ENCODE data around the gene KRT86. TPM values are rescaled to one million over a fixed set of nuclear protein-coding genes. Genes with fewer than 3 reads are reported as not detected.

KRT86 gene
- 0.29 TPM for polyA plus RNA-seq (2013, experiment 1 of 2; ENCODE audit: insufficient read length)
- polyA plus RNA-seq (2013, experiment 2 of 2; ENCODE audit: insufficient read length), result not detected

- DNase-seq, result no peak
These were observed at the start of gene KRT86 for GRCh38 chr12:52274521-52275120. KRT86 (plus strand) TSS chr12:52274645; CDS start chr12:52301917, 27,272 bp downstream.

DNA sequence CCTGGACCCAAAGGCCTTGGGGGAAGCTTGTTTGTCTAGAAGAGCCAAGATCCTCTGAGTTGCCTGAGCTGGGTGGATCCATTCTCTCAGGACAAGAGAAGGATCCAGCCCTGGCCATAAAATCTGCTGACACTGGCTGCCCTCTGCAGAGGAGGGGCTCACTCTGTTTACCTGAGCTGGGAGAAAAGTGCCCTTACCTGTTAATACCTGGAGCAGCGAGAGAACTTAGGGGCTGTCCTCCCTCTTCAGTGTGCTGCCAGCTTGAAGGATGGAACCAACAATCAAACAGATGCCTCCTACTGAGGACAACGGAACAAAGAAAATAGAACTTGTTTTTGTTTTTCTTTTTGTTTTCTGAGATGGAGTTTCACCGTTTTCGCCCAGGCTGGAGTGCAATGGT lies 48.7 kb upstream of the KRT86 start:
- DNase-seq, result no peak

DNA sequence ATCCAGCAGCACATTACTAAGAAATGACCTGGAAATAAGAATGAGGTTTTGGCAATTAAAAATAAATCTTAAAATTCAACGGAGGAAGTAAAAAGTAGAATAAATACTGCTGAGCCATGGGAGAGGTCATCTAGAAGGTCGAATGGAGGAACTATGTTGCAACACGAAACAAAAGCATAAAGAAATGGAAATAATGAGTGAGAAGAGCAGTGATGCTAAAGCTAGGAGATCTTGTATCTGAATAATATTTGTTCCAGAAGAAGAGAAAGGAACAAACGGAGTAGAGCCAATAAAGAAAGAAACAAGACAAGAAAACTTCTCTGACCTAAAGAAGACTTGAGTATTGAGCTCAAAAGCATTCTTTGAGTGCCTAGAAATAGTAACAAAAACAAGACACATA lies 48.0 kb upstream of the KRT86 start:
- DNase-seq, result no peak

GRCh38 chr12:52227606-52228166 lies 46.8 kb upstream of the KRT86 start:
- no peak for DNase-seq

DNA sequence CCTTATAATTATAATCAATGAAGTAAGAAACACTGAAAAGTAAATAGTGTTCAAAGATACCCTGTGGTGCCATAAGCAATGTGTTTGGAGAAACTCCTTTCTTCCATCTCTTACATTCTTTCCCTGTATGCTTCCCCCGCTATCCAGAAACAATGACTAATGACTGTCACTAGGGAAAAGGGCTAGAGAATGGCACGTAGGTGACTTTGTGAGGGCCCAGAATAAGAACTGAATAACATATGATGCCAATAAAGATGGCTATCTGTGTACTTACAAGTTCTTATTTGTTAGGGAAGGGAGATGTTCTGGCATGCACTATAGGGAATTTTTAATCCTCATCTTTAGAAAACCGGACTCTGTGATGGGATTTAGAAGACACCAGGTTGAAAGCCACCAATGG lies 46.1 kb upstream of the KRT86 start:
- peak; percentile 75 for DNase-seq

DNA sequence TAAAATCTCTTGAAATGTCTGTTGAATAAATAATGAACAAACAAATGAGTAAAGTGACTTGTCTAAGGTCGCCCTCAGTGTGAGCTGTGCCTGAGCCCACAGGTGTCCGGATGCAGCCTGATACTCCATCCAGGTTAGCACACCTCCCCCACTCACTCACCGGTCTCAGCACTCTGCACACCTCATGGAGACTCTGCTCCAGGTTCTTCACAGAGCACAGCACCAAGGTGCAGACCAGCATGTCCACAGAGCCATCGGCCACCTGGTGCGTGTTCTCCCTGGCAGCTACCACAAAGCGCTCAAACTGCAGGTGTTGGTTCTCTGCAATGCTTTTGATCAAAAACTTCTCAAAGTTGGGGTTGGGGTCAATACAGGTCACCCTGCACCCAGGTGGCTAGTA lies 45.5 kb upstream of the KRT86 start:
- DNase-seq, result no peak

- no peak for DNase-seq
These were observed 44.6 kb upstream of the KRT86 start for GRCh38 chr12:52229836-52230343.

GRCh38 chr12:52230364-52231281 lies 43.8 kb upstream of the KRT86 start:
- peak; percentile 94 for DNase-seq

GRCh38 chr12:52231305-52232202 lies 42.9 kb upstream of the KRT86 start:
- no peak for DNase-seq

GRCh38 chr12:52232203-52232673 lies 42.2 kb upstream of the KRT86 start:
- DNase-seq, result no peak

DNA sequence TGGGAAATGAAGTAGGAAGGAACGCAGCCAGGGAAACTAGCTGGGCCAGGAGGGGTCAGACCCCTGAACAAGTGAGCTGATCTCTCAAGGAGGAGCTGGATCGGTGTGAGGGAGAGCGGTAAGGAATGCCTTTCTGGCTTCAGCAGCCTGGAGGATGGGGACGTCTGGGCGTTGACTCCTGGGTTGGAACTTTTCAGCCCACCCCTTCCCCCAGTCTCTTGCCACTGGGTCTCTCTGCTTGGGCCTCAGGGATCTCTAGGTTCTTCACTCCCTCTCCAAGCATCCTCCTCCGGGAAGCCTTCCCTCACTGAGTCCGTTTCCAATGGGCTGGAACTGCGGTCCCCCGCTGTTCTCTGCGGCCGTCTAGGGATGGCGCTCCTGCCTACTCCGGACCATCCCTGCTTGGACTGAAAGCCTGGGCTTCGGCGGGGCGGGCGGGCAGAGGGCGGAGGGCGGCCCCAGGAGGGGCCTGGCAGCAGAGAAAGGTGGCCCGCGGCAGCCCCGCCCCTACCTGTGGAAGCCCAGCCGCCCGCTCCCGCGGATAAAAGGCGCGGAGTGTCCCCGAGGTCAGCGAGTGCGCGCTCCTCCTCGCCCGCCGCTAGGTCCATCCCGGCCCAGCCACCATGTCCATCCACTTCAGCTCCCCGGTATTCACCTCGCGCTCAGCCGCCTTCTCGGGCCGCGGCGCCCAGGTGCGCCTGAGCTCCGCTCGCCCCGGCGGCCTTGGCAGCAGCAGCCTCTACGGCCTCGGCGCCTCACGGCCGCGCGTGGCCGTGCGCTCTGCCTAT lies 41.6 kb upstream of the KRT86 start, which contains the start of gene KRT7:
Gene KRT7 (plus strand): TSS at position 570 of the 788 bp plus-strand sequence. CDS start 54 bp downstream, at position 624.
- peak; percentile 76 for DNase-seq

DNA sequence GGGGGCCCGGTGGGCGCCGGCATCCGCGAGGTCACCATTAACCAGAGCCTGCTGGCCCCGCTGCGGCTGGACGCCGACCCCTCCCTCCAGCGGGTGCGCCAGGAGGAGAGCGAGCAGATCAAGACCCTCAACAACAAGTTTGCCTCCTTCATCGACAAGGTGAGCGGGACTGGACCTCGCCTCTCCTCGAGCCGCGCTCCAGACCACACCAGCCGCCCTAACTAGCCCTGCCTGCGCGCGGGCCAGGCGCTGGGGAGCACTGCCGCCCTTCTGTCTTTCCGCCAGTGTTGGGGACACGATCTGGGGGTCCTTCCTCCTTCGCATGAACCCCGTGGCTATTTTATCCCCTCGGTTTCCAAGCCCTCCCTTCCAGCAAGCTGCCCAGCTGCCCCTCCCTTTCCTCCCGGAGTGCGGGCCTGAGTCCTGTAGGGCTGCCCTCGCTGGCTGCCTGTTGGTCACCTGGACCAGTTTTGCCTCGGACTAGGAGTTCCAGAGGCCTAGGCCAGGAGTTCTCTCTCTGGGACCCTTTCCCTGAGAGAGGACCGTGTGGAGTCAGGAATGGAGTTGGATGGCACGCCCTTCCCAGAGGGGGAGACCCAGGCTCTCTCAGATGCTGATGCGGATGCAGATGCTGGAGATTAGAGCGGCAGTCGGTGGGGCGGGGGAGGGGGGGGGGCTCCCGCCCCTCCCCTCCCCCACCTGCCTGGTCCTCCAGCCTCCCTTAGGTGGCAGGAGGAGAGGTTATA lies 40.8 kb upstream of the KRT86 start:
- peak; percentile 36 for DNase-seq

GRCh38 chr12:52234223-52234810 lies 40.1 kb upstream of the KRT86 start:
- no peak for DNase-seq

- no peak for DNase-seq
These were observed 39.3 kb upstream of the KRT86 start for GRCh38 chr12:52235001-52235764.

GRCh38 chr12:52235822-52236361 lies 38.6 kb upstream of the KRT86 start:
- DNase-seq, result no peak

DNA sequence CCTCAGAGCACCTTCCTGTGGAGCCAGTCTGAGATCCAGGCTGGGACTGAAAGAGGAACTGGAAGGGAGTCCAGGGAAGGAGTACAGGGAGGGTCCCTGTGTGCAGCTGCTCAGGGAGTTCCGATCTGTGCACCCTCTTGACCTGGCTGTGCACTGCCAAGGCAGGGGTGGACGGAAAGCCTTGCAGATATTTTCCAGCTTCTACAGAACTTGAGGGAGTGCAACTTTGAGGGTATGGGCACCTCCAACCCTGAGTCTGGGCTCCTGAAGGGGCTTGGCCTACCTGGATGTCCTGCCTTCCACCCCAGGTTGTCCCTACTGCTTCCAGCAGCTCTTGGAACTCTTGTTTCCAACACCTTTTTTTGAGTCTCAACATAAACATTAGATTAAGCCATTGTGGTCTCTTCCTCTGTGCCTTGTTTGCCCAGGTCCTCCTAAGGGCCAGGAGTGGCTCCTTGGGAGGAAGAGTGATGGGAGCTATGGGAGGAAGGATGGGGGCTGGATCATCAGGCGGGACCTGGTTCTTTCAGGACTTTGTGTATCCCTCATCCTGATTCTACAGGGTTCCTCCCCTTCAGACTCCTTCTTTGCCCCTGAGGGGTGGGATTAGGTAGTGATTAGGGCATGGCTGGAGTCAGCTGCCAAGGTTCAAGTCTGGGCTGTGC lies 37.9 kb upstream of the KRT86 start:
- no peak for DNase-seq

DNA sequence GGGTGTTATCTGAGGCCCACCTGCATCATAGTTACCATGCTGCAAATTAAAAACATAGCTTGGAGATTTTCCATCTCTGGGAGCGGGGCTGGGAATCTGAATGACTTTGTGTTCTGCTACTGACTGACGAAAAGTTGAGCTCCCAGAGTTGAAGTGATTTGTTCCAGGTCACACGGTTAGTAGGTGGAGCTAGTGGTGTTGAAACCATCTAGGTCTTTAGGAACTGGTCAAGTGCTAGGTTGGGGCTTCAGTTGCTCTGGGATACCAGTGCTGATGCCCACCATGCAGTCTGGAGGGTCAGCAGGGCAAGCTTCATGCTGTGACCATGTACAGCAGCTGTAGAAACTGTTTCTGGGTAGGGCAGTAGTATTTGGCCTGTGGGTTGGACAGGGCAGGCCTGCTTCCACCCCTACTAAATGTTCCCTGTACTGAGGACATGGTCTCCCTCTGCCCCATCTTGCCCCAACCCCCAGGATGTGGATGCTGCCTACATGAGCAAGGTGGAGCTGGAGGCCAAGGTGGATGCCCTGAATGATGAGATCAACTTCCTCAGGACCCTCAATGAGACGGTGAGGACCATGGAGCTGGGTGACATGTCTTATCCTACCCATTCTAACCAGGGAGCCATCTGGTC lies 36.1 kb upstream of the KRT86 start:
- no peak for DNase-seq
